ENCODE results near the gene FAM219B.

Gene FAM219B

GRCh38 chr15:74906450-74907162 lies at the start of gene FAM219B:
FAM219B (minus strand) TSS chr15:74906851; CDS start chr15:74906800, 51 bp downstream.
- ATAC-seq (ENCODE audit: insufficient read depth, low read depth) = peak; percentile 76
- H3K27ac ChIP-seq (ENCODE audit: low read length) = peak within 1 kb of the TSS; percentile 72
- TF ChIP-seq EZH2 (IDR thresholded peaks at IDR 0.05; ENCODE audit: borderline replicate concordance, low read depth, low read length, severe bottlenecking) = no peak
- TF ChIP-seq CTCF (IDR thresholded peaks at IDR 0.05; ENCODE audit: borderline replicate concordance, extremely low read depth, low read length, poor library complexity, severe bottlenecking) = no peak

GRCh38 chr15:74955796-74956647 lies 49.4 kb upstream of the FAM219B start:
- no peaks in the 10 kb centered on the region for H3K27me3 ChIP-seq (ENCODE audit: insufficient read depth, low read length, poor library complexity)
- no peaks in the 10 kb centered on the region for H3K4me1 ChIP-seq (ENCODE audit: insufficient read depth, low read length)
- TF ChIP-seq EZH2 (IDR thresholded peaks at IDR 0.05; ENCODE audit: borderline replicate concordance, low read depth, low read length, severe bottlenecking) (no peak), CTCF (IDR thresholded peaks at IDR 0.05; ENCODE audit: borderline replicate concordance, extremely low read depth, low read length, poor library complexity, severe bottlenecking) (no peak)
- H3K9ac ChIP-seq (ENCODE audit: low read depth, low read length) = no peak overlapping the region
- H3K4me3 ChIP-seq (ENCODE audit: low read depth in 1 of 2, low read length in 2 of 2) = no peak overlapping the region
- no peak overlapping the region for H2AFZ ChIP-seq (ENCODE audit: low read depth, low read length)
- no peaks in the 10 kb centered on the region for H3K9me3 ChIP-seq (ENCODE audit: insufficient read depth, low read length, severe bottlenecking)
- ATAC-seq (ENCODE audit: insufficient read depth, low read depth) (no peak), DNase-seq (no peak)
- no peaks in the 10 kb centered on the region for H3K79me2 ChIP-seq (ENCODE audit: insufficient read depth, low read length)
- no peaks in the 10 kb centered on the region for H4K20me1 ChIP-seq (ENCODE audit: insufficient read depth, low read length)
- no peak overlapping the region for H3K27ac ChIP-seq (ENCODE audit: low read length)
- H3K4me2 ChIP-seq (ENCODE audit: insufficient read depth, low read length) = no peak overlapping the region
- H3K36me3 ChIP-seq (ENCODE audit: insufficient read depth, low read length) = no peaks in the 10 kb centered on the region

More at GRCh38 chr15:74906450-74907162, at the start of gene FAM219B:
- peak within 1 kb of the TSS; percentile 93 for H2AFZ ChIP-seq (ENCODE audit: low read depth, low read length)
- H4K20me1 ChIP-seq (ENCODE audit: insufficient read depth, low read length) = no peaks in the 10 kb centered on the region
- peaks cover 33% of the 10 kb centered on the region for H3K36me3 ChIP-seq (ENCODE audit: insufficient read depth, low read length)
- H3K9me3 ChIP-seq (ENCODE audit: insufficient read depth, low read length, severe bottlenecking) = no peaks in the 10 kb centered on the region
- peaks cover 24% of the 10 kb centered on the region for H3K4me1 ChIP-seq (ENCODE audit: insufficient read depth, low read length)
- H3K4me2 ChIP-seq (ENCODE audit: insufficient read depth, low read length) = peak within 1 kb of the TSS; percentile 68
- H3K4me3 ChIP-seq (ENCODE audit: low read depth in 1 of 2, low read length in 2 of 2) = peak within 1 kb of the TSS; percentile 69 to 73
- DNase-seq = peak; percentile 72
- no peaks in the 10 kb centered on the region for H3K27me3 ChIP-seq (ENCODE audit: insufficient read depth, low read length, poor library complexity)
- H3K9ac ChIP-seq (ENCODE audit: low read depth, low read length) = peak within 1 kb of the TSS; percentile 86
- H3K79me2 ChIP-seq (ENCODE audit: insufficient read depth, low read length) = peaks cover 22% of the 10 kb centered on the region

GRCh38 chr15:74955017-74955416 lies 48.4 kb upstream of the FAM219B start:
- H3K9ac ChIP-seq (ENCODE audit: low read depth, low read length) = no peak overlapping the region
- no peaks in the 10 kb centered on the region for H3K79me2 ChIP-seq (ENCODE audit: insufficient read depth, low read length)
- DNase-seq (no peak), ATAC-seq (ENCODE audit: insufficient read depth, low read depth) (no peak)
- no peaks in the 10 kb centered on the region for H3K4me1 ChIP-seq (ENCODE audit: insufficient read depth, low read length)
- no peak overlapping the region for H3K27ac ChIP-seq (ENCODE audit: low read length)
- H3K4me3 ChIP-seq (ENCODE audit: low read depth in 1 of 2, low read length in 2 of 2) = no peak overlapping the region
- TF ChIP-seq EZH2 (IDR thresholded peaks at IDR 0.05; ENCODE audit: borderline replicate concordance, low read depth, low read length, severe bottlenecking) = no peak
- TF ChIP-seq CTCF (IDR thresholded peaks at IDR 0.05; ENCODE audit: borderline replicate concordance, extremely low read depth, low read length, poor library complexity, severe bottlenecking) = no peak
- no peaks in the 10 kb centered on the region for H3K36me3 ChIP-seq (ENCODE audit: insufficient read depth, low read length)
- no peaks in the 10 kb centered on the region for H3K27me3 ChIP-seq (ENCODE audit: insufficient read depth, low read length, poor library complexity)
- H3K9me3 ChIP-seq (ENCODE audit: insufficient read depth, low read length, severe bottlenecking) = no peaks in the 10 kb centered on the region
- no peaks in the 10 kb centered on the region for H4K20me1 ChIP-seq (ENCODE audit: insufficient read depth, low read length)
- H3K4me2 ChIP-seq (ENCODE audit: insufficient read depth, low read length) = no peak overlapping the region
- no peak overlapping the region for H2AFZ ChIP-seq (ENCODE audit: low read depth, low read length)
